LNCAP (cell line): ENCODE data around the gene GCHFR.

ENCODE experiments used
- CTCF ChIP-seq: fragments of 450-650 bp; IDR thresholded peaks from 2 replicates; pipeline ENCODE4 v1.5.1; 2017; ENCODE audit warnings: mild to moderate bottlenecking

Gene GCHFR

GRCh38 chr15:40767838-40768500, 4.1 kb downstream of the GCHFR start:
- TF ChIP-seq CTCF, result no peak

- TF ChIP-seq CTCF, result no peak
Observed at GRCh38 chr15:40768521-40769273, 4.8 kb downstream of the GCHFR start.

GRCh38 chr15:40769274-40770146, 5.6 kb downstream of the GCHFR start, which contains the start of gene C15orf62:
Gene C15orf62 (plus strand): TSS chr15:40769980. CDS start chr15:40770496, 516 bp downstream.
- no peak for TF ChIP-seq CTCF

GRCh38 chr15:40770147-40770721, 6.4 kb downstream of the GCHFR start:
- no peak for TF ChIP-seq CTCF

GRCh38 chr15:40771242-40771641, 7.4 kb downstream of the GCHFR start:
- TF ChIP-seq CTCF, result no peak

- no peak for TF ChIP-seq CTCF
Observed at GRCh38 chr15:40772014-40772413, 8.1 kb downstream of the GCHFR start.

- no peak for TF ChIP-seq CTCF
Observed at GRCh38 chr15:40773496-40773895, 9.6 kb downstream of the GCHFR start.
